Fibroblast of skin of abdomen (primary cell): ENCODE results near the gene PHLDA1. TPM values are rescaled to one million over a fixed set of nuclear protein-coding genes. Genes with fewer than 3 reads are reported as not detected.
A peak's percentile ranks its signal among the peaks of the same experiment; 100 is the strongest.

Experiments
- DNase-seq: peaks from one replicate; pipeline ENCODE4 v3.0.0-alpha.2; 2013
- polyA plus RNA-seq, 2 experiments: library from polyadenylated mRNA; unstranded; fragments of 120-200 nt; gene quantifications; one replicate each; pipeline ENCODE4 v1.2.1, GENCODE V29; 2013; ENCODE audit not compliant: insufficient read length in 2 of 2

PHLDA1 gene
- polyA plus RNA-seq (2013, experiment 1 of 2; ENCODE audit: insufficient read length) = 32.3 TPM
- polyA plus RNA-seq (2013, experiment 2 of 2; ENCODE audit: insufficient read length) = 31.5 TPM

DNA sequence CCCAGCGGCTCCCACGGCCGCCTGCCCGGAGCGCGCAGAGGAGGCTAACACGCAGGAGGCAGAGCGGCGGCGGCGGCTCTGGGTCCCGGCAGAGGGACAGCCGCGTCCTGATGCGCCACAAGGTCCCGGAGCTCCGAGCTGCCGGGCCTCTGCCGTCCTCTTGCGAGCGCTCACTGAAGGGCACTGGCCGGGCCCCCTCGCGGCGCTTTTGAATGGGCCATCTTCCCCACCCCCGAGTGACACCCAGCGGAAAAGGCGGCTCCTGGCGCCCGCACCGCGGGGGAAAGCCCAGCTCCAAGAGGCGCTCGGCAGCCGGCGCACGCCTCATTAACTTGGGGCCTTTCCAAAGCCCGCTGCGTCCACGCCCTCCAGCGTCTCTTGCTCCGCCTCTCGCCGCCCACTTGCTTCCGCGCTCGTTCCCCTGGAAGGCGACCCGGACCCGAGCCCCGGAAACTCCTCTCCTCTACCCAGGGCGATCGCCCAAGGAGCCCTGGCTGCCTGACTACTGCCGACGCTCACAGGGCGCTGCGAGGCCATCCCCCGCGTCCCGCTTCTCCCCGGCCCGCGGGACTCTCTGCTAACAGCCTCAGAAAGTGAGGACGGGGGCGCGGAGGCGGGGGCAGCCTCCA lies at the start of gene PHLDA1:
PHLDA1 (minus strand) TSS at position 363 of the 629 bp plus-strand sequence.
- DNase-seq = peak; percentile 98

DNA sequence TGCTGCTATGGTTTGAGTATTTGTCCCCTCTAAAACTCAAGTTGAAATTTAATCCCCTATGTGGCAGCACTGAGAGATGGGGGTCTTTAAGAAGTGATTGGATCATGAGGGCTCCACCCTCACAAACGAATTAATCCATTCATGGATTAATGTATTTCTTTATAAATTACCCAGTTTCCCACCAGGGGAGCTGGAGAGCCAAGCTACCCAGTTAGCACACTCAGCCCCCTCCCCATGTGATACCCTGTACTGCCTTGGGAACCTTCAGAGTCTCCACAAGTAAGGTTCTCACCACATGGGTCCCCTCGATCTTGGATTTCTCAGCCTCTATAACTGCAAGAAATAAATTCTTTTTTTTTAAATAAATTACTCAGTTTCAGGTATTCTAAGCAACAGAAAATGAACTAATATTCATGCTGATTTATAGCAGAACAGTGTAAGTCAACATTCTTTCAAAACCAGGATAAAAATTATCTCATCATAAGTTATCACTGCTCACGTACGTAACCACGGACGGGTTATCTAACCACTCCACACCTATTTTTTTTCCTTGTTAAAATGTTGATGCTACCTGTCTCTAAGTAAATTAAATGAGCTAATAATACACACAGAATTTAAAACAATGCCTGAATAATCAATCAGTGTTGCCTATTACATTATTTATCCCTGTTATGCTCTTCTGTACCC lies 49.3 kb upstream of the PHLDA1 start:
- no peak for DNase-seq

DNA sequence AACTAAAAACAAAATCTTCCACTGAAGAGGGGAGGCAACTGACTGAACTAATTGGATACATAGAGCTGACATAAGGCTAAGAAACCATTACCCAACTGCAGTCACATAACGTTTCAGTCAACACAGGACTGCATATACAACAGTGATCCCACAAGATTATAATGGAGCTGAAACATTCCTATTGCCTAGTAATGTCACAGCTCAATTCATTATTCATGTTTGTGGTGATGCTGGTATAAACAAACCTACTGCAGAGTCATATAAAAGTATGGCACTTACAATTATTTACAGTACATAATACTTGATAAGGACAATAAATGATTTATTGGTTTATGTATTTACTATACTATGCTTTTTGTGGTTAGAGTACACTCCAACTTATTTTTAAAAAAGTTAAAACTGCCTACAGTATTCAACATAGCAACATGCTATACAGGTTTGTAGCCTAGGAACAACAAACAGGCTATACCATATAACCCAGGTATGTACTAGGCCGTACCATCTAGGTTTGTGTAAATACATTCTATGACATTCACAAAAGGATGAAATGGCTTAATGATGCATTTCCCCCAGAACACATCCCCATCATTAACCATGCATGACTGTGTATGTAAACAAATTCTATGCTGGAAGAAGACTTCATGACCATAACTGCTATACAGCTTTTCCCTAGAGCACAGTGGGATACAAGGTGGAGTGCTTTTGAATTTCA lies 48.6 kb upstream of the PHLDA1 start:
- peak; percentile 14 for DNase-seq

DNA sequence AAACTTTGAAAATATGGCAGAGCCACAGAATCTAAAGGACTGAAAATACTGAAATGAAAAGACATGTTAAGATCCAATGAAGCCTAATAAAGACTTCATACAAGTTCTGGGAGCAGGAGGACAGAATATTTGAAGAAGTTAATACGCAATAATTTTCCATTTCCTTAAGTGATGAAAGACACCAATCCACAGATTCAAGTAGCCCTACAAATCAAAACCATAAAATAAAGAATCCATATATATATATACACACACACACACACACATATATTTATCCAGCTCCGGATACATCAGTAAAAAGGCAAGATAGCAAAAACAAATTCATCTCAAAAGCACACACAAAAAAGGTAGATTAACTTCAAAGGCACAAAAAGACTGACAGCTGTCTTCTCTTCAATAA lies 47.2 kb upstream of the PHLDA1 start:
- no peak for DNase-seq

DNA sequence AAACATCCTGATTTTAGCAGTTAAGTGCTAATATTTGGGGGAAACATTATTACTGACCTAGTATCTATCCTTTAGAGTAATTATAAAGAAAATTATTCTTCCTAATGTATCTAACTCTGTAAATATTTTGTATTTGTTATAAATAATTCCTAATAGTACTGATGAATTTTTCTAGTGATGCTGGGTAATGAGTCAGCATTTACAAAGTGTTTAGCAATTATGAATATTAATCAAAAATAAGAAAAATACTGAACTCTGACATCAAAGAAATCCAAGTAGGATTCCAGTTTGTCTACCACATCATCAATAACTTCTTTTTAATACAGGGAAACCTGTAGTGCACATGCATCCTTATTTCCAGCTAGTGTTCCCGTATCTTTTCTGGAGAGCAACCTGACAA lies 43.9 kb upstream of the PHLDA1 start:
- DNase-seq = no peak

DNA sequence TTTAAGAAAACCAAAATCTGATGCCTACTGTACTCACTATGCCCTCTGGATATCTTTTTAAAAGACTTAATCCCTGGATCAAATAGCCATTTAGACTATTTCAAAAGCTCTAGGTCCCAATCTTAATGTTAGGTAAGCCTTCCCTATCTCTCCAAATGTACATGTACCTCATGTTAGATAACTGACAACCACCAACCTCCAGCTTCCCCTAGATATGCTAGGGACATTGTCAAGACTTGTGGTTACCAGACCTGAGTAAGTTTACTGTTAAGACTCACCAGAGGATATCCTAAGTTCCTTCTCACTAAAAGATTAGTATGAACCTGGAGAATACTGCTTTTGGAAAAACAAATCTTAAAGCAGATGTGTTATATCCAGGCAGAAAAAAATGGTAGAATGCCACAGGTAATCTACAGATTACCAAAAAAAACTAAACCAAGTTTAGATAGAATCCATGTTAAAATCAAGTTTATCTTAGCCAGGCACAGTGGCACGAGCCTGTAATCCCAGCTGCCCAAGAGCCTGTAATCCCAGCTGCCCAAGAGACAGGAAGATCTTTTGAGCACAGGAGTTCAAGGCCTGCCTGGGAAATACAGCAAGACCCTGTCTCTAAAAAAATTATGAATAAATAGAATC lies 43.2 kb upstream of the PHLDA1 start:
- no peak for DNase-seq

DNA sequence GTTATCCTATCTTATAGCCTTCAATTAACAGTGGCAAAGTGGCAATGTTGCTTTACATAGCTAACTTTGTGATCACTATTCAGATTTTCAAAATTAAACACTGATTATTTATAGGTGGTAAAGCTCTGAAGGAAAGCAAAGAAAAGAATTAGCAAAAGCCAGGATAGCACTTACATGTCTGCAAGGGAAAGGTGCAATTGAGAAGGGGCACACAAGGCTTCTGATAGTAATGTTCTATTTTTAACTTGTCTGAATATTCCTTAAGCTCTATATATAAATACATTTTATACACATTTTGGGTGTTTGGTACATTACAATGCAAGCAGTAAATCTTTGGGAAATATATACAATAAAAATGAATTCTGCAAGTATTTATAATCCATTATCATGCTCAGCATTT lies 42.0 kb upstream of the PHLDA1 start:
- DNase-seq = no peak

DNA sequence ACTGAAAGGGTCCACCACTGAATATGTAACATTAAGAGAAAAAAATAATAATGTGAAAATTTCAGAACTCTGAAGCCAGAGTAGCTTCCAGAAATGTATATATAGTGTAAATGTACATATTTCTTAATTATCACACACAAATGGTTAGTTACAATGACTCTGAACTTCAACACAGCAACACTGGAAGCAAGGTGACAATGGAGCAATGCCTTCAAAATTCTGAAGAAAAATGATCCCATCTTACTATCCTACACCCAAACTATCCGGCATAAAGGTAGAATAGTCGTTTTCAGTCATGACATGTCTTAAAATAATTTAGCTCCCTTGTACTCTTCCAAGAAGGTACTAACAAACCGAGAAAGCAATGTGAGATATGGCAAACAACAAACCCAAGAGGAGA lies 41.0 kb upstream of the PHLDA1 start:
- no peak for DNase-seq

DNA sequence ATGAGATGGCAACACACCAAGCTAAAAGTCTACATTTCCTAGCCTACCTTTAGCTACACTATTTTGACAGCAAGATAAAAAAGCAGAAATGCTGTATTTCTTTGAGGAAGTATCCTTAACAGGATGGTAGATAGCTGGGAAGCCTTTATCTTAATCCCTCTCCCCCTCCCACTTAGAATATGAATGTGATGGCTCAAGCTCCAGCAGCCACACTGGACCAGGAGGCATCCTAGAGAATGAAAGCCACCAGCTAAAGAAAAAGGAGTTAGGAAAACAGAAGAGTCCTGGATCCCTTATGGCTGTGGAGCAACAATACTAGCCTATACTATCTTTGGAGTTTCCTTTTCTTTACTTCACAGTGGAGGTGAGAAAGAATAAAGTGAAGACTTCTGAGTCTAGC lies 37.8 kb upstream of the PHLDA1 start:
- no peak for DNase-seq

DNA sequence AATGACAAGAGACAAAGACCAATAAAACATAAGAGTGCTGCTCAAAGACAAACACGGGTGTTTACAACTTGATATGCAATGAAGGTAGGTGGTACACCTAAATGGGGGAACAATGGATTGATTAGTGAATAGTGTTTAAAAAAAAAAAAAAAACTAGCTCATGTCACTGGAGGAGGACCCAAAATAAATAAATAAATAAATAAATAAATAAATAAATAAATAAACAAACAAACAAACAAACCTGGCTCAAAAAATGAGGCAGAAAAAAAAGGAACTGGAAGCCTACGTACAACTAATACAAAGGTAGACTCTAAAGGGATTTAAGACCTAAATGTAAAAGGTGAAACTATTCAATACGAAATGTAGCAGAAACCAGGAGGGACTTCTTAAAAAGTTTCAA lies 34.3 kb upstream of the PHLDA1 start:
- DNase-seq = no peak

DNA sequence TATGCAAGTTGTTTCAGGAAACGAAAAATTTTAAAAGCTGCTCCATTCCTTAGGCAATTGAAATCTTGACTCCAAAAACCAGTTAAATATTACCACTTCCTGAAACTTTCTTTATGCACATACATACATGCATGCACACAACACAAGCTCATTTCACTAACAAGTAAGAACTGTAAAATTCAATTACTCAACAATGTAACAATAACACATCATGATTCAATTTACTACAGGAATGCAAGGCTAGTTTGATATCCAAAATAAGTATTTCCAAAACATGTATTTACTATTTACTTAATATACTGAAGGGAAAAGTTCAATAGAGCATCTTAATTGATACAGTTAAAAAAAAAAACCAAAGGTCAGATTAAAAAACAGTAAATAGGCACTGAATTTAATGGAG lies 33.3 kb upstream of the PHLDA1 start:
- no peak for DNase-seq

DNA sequence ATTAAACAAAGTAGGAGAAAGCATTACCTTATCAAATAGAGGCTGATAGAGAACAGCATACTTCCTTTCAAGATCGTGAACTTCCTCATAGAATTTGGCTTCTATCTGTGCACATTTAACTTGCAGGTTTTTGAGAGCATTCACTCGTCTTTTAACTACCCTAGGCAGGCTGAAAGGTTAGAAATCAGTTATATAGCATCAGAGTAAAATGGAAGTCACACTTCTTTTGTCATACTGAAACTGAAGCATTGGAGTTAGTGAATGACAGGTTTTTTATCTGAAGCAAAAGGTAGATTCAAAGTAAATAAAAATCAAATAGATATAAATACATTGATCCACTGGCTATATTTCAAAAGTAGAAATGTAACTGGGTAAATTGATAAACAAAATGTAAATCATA lies 28.5 kb upstream of the PHLDA1 start:
- no peak for DNase-seq

DNA sequence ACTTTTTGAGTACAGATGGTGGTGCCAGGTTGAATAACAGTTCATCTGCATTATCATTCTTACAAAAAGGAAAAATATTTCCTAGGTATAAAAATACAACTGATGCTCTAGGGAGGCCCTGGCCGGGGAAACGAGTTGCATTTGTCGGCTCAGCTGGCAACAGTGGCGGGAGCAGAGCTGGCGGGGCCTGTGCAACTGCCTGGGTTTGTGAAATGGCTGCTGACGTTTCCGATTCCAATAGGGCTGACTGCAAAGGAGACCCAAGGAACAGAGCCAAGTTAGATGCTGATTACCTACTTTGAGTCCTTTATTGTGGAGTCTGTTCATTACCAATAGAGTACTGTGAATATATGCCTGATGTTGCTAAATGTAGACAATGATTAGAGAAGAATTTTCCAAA lies 25.8 kb upstream of the PHLDA1 start:
- DNase-seq = no peak

DNA sequence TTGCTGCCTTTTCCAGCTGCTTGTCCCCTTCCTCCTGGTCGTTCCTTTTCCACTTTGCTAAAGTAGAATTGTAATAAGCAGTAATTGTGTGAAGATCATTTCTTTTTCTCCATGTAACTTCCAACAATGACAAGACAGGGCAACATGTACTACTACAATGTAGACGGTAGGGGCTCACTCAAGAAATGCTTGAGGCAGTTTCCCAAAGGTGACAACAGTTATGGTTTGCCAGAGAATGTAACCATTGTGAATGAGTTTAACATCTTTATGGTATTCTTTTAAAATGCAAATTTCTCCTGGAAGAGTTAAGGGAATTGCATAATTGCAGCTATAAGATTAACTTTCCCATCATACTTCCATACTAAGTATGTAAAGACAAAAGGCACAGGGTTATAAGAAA lies 23.8 kb upstream of the PHLDA1 start:
- no peak for DNase-seq

DNA sequence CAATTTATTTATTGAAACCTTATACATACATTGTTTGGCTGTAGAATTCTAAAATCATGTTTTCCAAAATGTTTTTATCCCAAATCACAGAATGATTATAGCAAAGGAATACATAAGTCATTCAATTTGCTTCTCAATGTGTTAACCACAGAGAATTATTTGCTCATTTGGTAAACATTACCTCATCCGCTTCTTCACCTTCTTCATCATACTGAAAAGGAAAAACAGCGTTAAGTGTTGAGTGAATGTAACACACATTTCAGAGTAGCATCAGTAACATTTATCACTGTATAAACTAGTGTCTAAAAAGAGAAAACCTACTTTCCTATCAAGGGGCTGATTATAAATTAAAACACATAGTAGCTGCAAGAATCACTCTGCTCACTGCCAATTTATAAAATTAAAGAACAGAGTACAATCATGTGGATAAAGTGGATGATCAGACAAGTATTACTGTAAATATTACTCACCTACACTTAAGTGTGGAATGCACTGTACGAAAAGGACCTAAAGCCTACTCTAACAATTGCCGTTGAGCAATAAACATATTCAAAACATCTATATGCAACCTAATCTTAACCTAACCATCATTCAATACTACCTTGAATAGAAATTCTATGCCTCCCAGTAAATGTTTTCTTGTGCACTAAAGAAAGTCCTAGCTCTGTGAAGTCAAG lies 18.1 kb upstream of the PHLDA1 start:
- DNase-seq = no peak

DNA sequence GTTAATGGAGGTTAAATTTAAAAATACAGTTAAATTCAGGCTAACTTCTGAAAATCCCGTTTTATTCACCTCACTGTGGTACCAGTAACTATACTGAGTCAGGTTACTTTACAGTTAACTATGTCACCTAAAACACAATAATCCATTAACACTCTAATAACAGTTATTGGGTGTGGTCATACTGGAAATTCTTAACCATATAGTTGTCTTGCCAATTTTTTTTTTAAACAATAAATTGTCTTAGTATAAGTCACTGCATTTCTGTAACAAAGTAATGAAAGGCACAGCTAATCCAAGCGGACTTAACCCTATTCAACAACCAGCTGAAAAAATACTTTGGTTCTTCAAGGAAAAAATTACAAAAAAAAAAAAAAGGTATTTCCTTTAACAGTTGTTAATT lies 16.2 kb upstream of the PHLDA1 start:
- DNase-seq = no peak

DNA sequence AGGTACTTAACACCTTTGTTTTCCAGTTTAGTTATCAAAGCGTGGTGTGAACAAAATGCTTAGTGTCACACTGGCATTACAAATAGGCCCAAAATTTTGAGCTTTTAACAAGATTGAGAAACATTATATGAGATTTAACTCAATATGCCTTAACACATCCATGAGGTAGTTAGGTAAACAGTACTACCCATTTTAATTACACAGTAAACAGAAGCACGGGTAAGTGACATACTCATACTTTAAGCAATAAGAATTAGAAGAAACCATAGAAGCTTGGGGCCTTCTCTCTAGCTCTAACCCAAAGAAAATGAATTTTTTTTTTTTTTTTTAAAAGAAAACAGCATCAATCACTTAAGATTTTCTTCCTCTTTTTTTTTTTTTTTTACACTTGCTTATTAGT lies 15.5 kb upstream of the PHLDA1 start:
- DNase-seq = no peak

DNA sequence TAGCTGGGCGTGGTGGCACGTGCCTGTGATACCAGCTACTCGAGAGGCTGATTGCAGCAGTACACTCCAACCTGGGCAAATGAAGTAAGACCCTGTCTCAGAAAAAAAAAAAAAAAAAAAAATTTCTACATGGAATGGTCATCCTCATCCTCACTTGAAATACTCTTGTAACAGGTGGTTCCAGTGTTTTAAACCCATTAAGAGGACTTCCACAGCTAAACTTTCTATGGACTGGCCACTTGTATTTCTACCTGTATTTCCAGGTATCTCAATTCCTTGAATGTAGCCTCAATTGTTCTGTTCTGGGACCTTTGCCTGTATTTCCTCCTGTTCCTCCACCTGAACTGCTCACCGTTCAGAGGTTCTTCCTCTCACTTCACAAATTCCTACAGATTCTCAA lies 11.8 kb upstream of the PHLDA1 start:
- DNase-seq = no peak

DNA sequence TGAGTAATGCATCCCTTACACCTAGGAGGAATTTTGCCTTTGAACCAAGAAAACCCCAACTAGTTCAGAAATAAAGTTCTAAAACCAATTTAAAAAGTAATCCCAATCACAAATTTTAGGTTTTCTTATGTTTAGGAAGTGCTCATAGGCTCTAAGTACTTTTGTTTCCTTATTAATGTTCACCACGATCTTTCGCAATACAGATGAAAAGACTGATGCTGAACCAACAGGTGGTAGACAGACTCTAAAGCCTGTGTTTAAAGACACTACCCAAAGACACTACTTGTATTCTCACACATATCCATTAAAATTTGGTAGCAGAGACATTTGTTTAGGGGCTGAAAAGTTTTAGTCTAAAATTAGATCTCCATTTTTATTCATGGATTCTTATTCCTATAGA lies 10.6 kb upstream of the PHLDA1 start:
- no peak for DNase-seq

DNA sequence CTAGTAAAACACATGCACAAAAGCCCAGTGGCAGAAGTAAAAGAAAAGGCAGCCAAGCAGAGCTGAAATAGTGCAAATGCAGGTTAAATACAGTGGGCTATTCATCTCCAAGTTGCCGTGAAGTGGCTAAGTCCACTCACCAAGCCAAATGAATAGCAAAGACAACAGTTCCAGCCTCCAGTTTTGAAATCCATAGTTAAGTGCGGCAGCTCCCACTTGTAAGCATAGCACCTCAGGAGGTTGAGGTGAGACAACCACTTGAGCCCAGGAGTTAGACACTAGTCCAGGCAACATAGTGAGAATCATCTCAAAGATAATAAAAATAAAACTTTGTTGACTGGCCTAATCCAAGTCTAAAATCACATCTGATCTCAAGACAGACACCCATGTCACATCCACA lies 9.8 kb upstream of the PHLDA1 start:
- no peak for DNase-seq

DNA sequence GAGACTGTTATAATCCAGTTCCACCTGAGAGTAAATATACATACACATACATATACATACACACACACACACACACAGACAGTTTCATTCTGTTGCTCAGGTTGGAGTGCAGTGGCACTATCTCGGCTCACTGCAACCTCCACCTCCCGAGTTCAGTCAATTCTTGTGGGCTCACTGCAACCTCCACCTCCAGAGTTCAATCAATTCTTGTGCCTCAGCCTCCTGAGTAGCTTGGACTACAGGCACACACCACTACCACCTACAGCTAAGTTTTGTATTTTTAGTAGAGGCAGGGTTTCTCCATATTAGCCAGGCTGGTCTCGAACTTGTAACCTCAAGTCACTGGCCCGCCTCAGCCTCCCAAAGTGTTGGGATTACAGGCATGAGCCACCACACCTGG lies 8.9 kb upstream of the PHLDA1 start:
- no peak for DNase-seq

DNA sequence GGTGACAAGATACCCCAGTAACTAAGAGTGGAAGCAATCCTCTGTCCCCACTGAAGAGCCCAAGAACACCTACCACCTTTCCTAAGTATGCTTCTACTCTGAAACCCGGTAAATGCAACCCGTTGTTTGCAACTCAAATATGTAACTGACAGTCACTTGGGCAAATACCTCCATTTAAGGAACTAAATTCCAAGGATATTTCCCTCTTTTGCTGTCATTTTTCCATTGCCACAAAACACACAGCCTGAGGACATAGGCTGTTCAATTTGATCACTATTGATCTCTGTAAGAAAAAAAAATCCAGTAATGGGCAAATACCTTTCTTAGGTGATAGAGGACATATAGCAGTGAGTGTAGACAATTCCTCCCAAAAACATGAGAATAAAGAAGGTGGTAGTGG lies 6.6 kb upstream of the PHLDA1 start:
- DNase-seq = no peak
